BJ (cell line): ENCODE measurements around the gene NEMP2. TPM values are rescaled to one million over a fixed set of nuclear protein-coding genes. Genes with fewer than 3 reads are reported as not detected.

Experiments
- CTCF ChIA-PET: fragments of 350-600 bp; formaldehyde crosslinking; extraction: SDS; loops from one replicate; lab custom pipeline; 2021; ENCODE audit warnings: antibody characterized with exemption, inconsistent platforms; lab: Yijun Ruan, JAX
- POLR2A ChIA-PET: fragments of 300-600 bp; sonication (Branson Sonifier 250); formaldehyde crosslinking; extraction: SDS; loops from one replicate; lab custom pipeline; 2021; ENCODE audit warnings: antibody characterized with exemption; lab: Charles Lee
- DNase-seq: peaks from one replicate; pipeline ENCODE4 v3.0.0-alpha.2; 2011; ENCODE audit warnings: low read depth
- H3K27me3 ChIP-seq: 2 replicates; pipeline ENCODE4 v1.6.0; 2011; ENCODE audit warnings: low read length; ENCODE audit not compliant: control insufficient read depth, insufficient read depth
- H3K36me3 ChIP-seq: 2 replicates; pipeline ENCODE4 v1.5.1; 2011; ENCODE audit warnings: low read length; ENCODE audit not compliant: control insufficient read depth, insufficient read depth
- H3K4me3 ChIP-seq: 2 replicates; pipeline ENCODE4 v1.5.1; 2011; ENCODE audit warnings: low read depth, mild to moderate bottlenecking, control low read depth, low read length
- polyA plus RNA-seq: library from polyadenylated mRNA; depleted of rRNA; stranded (reverse); fragments of >200 nt; gene quantifications from 2 replicates; pipeline ENCODE4 v1.2.3, GENCODE V29; 2011
- TF ChIP-seq, protein P1 (sequence below): IDR thresholded peaks from 2 replicates; pipeline ENCODE4 v1.5.1; 2011; ENCODE audit warnings: low read depth, mild to moderate bottlenecking, control low read depth, inconsistent platforms, low read length, moderate library complexity; ENCODE audit not compliant: insufficient read depth

Gene NEMP2
- polyA plus RNA-seq, 1 experiment = 2.1 TPM

DNA sequence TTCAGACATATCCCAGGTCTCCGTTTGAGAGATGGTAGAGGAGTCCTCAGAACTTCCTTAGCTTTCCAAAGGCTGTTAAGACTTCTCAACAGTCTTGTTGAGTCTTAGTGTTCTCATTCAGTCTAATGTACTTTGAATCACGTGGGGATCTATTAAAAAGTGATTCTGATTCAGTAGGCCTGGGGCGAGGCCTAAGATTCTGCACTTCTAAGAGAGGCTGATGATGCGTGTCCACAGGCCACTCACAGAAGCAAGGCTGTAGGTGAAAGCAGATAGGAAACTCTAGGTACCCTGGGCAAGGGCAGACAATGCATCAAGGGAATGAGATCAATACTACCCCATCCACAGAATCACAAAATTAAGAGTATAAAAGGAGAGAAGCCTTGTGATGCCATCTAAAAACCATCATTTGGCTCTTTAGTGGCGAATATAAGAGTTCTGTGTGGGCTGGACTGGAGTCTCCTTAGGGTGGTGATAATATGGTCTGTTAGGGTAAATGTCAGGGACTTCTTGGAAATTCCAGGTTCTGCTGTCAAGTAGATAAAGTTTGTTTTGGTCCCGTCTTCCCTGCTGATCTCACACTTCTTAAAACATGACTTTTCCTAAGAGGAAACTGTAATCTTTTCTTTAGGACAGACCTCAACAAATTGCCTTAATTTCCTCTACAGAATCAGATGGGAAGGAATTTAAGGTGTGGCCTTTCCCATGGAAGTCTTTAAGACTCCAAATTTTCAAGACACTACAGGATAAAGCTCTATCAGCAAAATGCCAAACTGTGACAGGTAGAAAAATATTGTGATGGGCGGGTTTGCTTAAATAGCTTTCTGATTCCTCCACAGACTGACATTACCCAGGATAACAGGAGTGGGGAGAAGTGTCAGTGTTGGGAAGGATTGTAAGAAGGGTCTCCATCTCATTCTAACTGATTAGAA lies 45.7 kb upstream of the NEMP2 start:
- ChIA-PET POLR2A (no interaction called here), CTCF (interaction anchor here (0.8 kb wide), 1 partner anchor 21 kb away, joined by 3 read pairs; no protein-coding TSS in a partner anchor)
- no peaks in the 10 kb centered on the region for H3K27me3 ChIP-seq
- no peak for DNase-seq
- TF ChIP-seq, protein P1, sequence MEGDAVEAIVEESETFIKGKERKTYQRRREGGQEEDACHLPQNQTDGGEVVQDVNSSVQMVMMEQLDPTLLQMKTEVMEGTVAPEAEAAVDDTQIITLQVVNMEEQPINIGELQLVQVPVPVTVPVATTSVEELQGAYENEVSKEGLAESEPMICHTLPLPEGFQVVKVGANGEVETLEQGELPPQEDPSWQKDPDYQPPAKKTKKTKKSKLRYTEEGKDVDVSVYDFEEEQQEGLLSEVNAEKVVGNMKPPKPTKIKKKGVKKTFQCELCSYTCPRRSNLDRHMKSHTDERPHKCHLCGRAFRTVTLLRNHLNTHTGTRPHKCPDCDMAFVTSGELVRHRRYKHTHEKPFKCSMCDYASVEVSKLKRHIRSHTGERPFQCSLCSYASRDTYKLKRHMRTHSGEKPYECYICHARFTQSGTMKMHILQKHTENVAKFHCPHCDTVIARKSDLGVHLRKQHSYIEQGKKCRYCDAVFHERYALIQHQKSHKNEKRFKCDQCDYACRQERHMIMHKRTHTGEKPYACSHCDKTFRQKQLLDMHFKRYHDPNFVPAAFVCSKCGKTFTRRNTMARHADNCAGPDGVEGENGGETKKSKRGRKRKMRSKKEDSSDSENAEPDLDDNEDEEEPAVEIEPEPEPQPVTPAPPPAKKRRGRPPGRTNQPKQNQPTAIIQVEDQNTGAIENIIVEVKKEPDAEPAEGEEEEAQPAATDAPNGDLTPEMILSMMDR = no peak
- H3K4me3 ChIP-seq = no peak overlapping the region
- H3K36me3 ChIP-seq = no peaks in the 10 kb centered on the region

DNA sequence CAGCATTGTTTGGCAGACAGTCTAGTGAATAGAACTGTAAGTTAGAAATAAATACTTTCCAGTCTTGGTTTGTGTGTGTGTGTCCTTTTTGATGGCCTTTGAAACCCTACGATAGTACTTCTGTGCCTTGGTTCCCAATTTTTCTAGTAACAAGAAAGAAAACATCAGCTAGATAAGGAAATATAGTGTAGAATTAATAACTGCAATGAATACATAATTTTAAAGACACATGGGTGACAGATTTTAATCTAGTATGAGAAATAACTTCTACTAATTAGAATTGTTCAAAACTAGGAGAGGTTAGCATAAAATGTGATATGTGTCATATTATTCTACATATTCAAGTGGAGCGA lies 44.5 kb upstream of the NEMP2 start:
- DNase-seq = no peak
- no peak overlapping the region for H3K4me3 ChIP-seq
- CTCF ChIA-PET = interaction anchor here (0.6 kb wide), 1 partner anchor 284 kb away, joined by 6 read pairs; no protein-coding TSS in a partner anchor
- TF ChIP-seq, protein P1 = no peak
- no peaks in the 10 kb centered on the region for H3K27me3 ChIP-seq
- POLR2A ChIA-PET = no interaction called here
- no peaks in the 10 kb centered on the region for H3K36me3 ChIP-seq

DNA sequence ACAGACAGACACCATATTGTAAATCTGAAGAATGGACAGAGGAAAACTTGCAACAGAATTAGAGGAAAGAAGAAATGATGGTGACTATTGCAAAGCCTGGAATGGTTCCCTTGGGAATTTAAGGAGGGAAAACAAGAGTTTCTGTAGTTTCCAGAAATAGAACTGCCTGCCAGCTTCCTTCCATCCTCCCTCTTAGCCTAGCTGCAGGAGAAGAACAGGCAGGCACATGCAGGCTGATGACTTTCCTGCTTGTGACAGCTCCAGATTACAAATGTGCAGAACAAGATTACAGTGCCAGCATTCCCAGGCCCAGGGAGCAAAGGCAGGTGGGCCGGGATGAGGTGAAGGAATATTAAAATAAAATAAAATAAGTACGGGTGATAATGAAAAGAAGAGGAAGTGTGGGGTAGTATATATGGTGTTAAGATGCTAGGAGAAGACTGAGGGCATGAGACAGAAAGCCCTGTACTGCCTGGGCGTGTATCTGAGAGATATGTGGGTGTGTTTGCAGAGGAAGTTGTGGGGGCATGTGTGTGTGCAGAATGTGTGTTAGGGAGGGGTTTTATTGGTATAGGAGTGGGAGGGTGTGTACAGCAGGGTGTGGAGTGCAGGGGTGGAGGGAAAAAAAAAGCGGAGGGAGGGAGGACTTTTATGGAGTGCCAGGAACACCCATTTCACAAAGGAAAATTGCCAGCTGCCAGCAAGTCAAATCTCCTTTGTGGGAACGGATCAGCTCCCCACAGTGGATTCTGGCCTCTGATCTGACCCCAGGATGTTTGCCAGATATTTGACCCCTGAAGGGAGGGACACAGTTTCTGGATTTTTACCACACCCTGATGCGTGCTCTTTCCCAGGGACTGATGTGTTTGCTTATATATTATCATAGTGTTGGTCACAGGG lies 43.9 kb upstream of the NEMP2 start:
- Histone ChIP-seq H3K27me3 (no peaks in the 10 kb centered on the region), H3K36me3 (no peaks in the 10 kb centered on the region), H3K4me3 (no peak overlapping the region)
- CTCF ChIA-PET = interaction anchor here (0.6 kb wide), 1 partner anchor 284 kb away, joined by 6 read pairs; no protein-coding TSS in a partner anchor
- peak; percentile 31 for DNase-seq
- TF ChIP-seq, protein P1 = no peak
- POLR2A ChIA-PET = no interaction called here

DNA sequence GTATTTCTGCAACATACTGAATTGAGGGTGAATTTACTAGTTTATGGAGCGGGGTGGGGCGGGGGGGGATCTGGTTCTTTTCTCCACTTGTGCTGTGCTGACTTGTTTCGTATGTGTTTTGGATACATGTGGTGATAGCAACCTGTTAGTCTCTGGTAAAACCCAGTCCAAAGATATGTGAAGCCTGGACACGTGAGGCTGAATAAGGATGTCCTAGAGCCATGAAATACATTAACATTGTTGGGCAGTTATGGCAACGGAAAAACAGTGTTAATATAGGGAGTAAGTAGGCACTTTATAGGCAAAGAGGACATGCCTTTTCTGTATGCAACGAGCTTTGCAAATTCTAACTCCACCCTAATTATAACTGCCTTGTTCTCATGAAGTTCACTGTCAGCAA lies 42.1 kb upstream of the NEMP2 start:
- Histone ChIP-seq H3K36me3 (no peaks in the 10 kb centered on the region), H3K4me3 (no peak overlapping the region), H3K27me3 (no peaks in the 10 kb centered on the region)
- POLR2A ChIA-PET = interaction anchor here (0.6 kb wide), 1 partner anchor 62 kb away, joined by 14 read pairs; no protein-coding TSS in a partner anchor
- TF ChIP-seq, protein P1 = no peak
- no peak for DNase-seq
- CTCF ChIA-PET = no interaction called here
